Hematopoietic multipotent progenitor cell treated with erythropoietin and hydrocortisone succinate and interleukin-3 and kit ligand, for 17 days (in vitro differentiated cells): Measurements from ENCODE around the gene CDK5RAP3.
"Not testable (repeated sequence)": the region's sequence is repeated elsewhere in the genome, so short reads cannot be mapped to it uniquely, and the experiment has no call there.

ENCODE experiments used
- DNase-seq: peaks from one replicate; pipeline ENCODE4 v3.0.0-alpha.2; 2015; ENCODE audit warnings: low spot score

Gene CDK5RAP3

GRCh38 chr17:47970725-47971499 lies at the start of gene CDK5RAP3:
Gene CDK5RAP3 (plus strand): TSS chr17:47971113. CDS start chr17:47971147, 34 bp downstream.
- DNase-seq: peak; percentile 100

- DNase-seq: no peak
Observed at GRCh38 chr17:47924785-47925677, 45.9 kb upstream of the CDK5RAP3 start.

DNA sequence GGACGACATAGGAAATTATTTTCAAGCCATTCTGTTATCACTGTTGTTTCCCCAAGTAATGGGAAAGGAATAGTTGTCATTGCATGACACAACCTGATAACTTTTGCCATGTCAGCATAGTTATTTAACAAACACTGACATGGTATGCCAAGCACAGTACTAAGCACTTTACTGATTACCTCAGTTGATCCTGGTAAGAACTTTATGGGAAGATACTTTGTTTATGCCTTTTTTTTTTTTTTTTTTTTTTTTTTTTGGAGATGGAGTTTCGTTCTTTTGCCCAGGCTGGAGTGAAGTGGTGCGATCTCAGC lies 45.3 kb upstream of the CDK5RAP3 start:
- DNase-seq: no peak

- no peak for DNase-seq
Observed at GRCh38 chr17:47927821-47928400, 43.0 kb upstream of the CDK5RAP3 start.

GRCh38 chr17:47928415-47928814 lies 42.5 kb upstream of the CDK5RAP3 start:
- DNase-seq: no peak

DNA sequence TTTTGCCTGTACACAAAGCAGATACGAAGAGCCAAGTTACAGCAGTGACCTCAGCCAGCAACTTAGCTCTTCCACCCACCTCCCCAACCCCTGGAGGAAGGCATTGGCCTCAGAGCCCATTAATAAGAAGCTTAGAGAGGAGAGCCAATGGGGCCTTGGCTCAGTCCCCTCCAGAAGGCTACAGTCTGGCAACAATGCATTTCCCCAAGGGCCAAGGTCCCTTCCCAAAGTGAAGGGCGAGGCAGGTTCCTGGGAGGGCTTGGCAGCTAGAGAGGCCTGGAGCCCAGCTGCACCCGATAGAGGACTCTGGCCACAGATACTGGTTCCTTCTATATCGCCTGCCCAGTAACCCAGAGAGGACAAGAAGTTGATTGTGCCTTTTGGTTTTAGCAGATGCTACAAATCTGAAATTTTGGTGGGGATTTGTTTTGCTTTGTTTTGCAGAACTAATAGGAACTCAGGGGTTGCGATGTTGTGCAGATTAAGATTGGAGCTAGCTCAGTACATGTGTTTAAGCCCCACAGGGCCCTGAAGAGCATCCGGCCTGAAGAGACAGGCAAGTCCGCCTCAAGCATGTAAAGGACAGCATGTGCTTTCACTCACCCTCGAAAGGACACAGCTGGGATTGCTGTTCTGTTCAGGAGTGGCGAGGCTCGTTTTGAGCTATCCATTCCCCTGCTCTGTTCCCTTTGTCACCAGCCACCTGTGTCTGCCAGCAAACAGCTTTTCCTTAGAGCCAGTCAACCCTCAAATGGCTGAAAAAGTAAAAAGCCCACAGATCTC lies 41.5 kb upstream of the CDK5RAP3 start:
- no peak for DNase-seq

DNA sequence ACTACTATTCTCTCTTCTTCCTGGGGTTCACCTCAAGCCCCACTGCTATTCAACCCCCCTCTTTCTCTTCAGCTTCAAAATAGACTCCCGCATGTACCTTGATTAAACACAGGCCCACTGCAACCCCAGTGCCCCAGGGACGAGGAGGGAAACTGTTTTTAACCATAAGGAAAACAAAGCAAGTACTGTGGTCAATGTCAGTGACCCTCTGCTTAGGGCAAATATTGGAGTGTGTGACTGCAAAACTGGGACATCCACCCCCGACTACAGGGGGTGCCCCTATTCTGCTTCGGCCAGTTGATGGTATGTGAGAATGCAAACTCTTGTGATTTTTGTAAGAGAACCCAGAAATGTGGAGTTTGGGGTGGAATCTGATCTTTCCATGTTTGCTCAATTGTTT lies 39.1 kb upstream of the CDK5RAP3 start:
- DNase-seq: no peak

DNA sequence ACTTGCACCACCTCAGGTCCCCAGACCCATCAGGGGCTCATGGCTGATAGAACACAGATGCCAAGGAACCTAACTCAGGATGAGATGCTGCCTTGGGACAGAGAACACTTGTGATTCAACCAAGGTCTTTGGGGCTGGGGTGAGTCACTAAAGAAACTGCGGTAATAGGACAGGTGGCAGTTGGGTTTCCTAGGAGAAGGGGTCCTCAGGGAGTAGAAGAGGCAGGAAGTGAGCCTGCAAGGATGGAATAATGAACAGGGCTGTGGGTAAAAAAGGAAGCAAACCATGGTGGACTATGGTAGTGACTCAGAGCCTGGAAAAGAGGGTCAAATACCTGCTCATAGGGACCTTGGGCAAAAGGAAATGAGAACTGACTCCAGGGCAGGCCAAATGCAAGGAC lies 36.1 kb upstream of the CDK5RAP3 start:
- no peak for DNase-seq

DNA sequence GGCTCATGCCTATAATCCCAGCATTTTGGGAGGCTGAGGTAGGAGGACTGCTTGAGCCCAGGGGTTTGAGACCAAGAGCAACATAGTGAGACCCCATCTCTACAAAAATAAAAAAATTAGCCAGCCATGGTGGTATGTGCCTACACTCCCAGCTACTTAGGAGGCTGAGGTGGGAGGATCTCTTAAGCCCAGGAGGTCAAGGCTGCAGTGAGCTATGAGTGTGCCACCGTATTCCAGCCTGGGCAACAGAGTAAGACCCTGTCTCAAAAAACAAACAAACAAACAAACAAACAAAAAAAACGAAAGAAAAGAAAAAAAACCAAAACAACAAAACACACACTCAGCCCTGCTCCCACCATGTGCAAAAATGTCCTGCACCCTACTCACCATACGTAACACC lies 35.4 kb upstream of the CDK5RAP3 start:
- DNase-seq: not testable (repeated sequence)

DNA sequence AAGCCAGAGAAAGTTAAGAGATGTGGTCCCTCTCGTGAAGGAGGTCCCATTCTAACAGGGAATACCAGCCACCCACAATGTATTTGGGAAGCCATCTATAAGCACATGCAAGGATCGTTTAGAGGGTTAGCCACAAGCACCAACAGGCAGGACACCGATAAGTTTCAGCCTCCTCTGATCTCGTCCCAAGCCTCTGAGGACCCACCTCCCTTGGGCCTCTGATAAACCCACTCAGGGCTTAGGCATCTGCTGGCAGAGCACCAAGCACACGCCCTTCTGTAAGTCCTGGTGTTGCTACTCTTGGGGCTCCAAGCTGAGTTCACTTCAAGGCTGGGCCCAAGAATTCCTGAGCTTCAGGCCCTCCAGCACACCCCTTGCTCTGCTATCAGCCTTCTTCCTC lies 35.0 kb upstream of the CDK5RAP3 start:
- DNase-seq: peak; percentile 91

- DNase-seq: no peak
Observed at GRCh38 chr17:47937941-47938340, 33.0 kb upstream of the CDK5RAP3 start.

- DNase-seq: peak; percentile 93
Observed at GRCh38 chr17:47941246-47942095, 29.4 kb upstream of the CDK5RAP3 start, which contains the start of gene PNPO. Gene PNPO (plus strand): TSS chr17:47941571. CDS start chr17:47941676, 105 bp downstream.

GRCh38 chr17:47942096-47942510 lies 28.8 kb upstream of the CDK5RAP3 start:
- DNase-seq: no peak

- DNase-seq: no peak
Observed at GRCh38 chr17:47942568-47942967, 28.3 kb upstream of the CDK5RAP3 start.

- DNase-seq: no peak
Observed at GRCh38 chr17:47945080-47945479, 25.8 kb upstream of the CDK5RAP3 start.

DNA sequence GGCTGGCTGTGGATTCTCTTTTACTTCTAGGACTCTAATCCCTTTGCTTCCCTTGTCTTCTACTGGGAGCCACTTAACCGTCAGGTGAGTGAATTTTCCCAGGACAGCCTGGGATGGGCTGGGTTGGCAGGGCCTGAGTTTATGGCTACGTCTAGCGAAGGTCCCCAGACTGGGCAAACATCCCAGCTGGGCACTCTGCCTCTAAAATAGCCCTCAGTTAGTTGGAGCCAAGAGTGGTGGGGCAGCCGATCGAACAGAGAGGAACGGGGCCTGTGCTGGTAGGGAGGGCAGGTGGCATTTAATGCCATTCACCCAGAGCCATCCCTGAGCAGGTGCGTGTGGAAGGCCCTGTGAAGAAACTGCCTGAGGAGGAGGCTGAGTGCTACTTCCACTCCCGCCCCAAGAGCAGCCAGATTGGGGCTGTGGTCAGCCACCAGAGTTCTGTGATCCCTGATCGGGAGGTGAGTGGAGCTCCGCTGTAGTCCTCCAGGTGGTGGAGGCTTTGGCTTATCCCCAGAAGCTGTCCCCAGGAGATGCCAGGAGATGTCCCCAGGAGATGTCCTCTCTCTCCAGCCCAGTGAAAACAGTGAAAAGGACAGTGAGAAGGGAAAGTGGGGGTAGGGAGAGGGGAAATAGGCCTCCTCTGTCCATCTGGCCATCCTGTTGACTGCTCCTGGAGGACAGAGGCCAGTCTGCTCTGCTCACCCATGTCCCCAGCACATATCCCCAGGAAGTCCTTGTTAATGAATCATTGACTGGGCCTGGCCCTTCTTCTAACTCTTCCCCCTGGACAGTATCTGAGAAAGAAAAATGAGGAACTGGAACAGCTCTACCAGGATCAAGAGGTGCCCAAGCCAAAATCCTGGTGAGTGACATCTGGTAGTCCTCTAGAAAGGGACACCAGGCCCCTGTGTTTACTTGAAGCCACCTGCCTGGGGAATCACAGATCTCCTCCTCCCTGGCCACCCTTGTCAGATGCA lies 25.1 kb upstream of the CDK5RAP3 start:
- DNase-seq: no peak

DNA sequence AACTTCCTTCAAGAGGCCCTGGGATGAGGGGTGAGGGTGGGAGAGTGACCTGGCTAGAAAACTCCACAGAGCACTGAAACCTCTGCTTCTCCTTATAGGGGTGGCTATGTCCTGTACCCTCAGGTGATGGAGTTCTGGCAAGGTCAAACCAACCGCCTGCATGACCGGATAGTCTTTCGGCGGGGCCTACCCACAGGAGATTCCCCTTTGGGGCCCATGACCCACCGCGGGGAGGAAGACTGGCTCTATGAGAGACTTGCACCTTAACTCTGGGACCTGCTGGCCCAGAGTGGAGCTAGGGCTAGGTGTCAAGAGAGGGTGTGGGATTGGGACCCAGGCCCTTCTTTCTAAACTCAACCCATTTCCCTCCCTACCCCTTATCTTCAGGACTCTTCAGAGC lies 24.4 kb upstream of the CDK5RAP3 start:
- DNase-seq: no peak

DNA sequence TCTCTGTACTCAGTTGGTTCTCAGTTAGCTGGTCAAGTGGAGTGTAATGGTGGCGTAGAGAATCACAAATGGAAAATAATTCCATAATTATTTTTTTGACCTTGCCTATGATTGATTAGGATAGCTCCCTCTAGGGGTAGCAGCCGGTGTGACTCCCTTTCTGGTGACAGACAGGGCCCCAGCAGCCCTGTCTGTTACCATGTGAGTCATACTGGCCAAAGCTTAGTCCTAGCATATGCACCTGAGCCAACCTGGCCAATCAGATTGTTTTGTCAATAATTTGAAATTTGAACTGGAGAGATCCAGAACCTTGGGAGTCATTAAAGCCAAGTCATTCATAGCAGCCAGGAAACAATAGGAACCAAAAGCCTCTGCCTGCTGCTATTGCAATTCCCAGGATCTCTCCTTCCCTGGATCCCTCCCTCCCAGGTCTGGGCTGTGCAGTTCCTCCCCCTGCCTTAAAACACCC lies 23.9 kb upstream of the CDK5RAP3 start:
- peak; percentile 89 for DNase-seq

GRCh38 chr17:47948706-47949196 lies 22.2 kb upstream of the CDK5RAP3 start:
- no peak for DNase-seq
